ENCODE data around the gene ALOX15. TPM values are rescaled to one million over a fixed set of nuclear protein-coding genes. Genes with fewer than 3 reads are reported as not detected.

The ALOX15 gene
- total and polyA plus RNA-seq, 8 donors: 0.03 to 3.1 (median 1.2) TPM; not detected in 5

DNA sequence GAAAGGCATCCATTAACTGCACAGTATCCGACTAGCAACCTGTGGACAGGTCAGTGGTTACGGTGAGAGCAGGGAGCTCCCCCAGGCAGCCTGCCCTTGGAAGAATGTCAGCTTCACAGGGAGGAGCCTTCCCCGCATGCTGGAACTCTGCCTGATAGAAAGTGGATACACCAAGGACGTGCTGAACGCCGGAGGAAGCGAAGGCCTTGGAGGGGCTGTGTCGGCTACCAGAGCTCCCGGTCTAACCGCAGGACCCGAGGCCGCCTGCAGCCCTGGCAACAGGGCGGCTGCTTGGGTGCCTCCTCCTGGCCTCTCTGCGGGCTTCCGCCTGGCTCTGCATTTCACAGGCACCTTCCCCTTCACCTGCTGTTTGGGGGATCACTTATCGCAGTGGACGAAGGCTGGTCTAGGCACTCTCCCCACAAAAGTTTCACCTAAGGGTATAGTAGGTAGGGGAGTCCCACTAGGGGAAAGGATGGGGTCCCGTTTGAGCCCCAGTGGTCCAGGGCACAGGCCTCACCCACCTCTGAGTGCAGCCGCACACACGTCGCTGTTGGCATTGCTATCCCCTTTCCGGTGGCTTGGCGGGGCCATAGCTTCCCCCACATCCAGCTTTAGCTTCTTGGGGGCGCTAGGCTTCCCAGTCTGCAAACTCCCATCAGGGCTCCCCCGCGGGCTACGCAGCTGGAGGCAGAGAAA lies 32.7 kb upstream of the ALOX15 start:
- Histone ChIP-seq H3K27me3 (no peaks in the 10 kb centered on the region), H3K27ac (no peak overlapping the region), H3K4me3 (no peak overlapping the region), H3K4me1 (no peaks in the 10 kb centered on the region), H3K9me3 (no peaks in the 10 kb centered on the region), H3K36me3 (peaks cover 61 to 91% (median 88%) of the 10 kb centered on the region in 4 donors)
- DNase-seq: no peak
- 93 to 95% (median 94%) methylated on average over 24 to 27 of the region's 27 CpGs for WGBS, 5 donors
- TF ChIP-seq, protein P1, sequence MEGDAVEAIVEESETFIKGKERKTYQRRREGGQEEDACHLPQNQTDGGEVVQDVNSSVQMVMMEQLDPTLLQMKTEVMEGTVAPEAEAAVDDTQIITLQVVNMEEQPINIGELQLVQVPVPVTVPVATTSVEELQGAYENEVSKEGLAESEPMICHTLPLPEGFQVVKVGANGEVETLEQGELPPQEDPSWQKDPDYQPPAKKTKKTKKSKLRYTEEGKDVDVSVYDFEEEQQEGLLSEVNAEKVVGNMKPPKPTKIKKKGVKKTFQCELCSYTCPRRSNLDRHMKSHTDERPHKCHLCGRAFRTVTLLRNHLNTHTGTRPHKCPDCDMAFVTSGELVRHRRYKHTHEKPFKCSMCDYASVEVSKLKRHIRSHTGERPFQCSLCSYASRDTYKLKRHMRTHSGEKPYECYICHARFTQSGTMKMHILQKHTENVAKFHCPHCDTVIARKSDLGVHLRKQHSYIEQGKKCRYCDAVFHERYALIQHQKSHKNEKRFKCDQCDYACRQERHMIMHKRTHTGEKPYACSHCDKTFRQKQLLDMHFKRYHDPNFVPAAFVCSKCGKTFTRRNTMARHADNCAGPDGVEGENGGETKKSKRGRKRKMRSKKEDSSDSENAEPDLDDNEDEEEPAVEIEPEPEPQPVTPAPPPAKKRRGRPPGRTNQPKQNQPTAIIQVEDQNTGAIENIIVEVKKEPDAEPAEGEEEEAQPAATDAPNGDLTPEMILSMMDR (IDR thresholded peaks at IDR 0.05): no peak
- TF ChIP-seq POLR2AphosphoS5 (IDR thresholded peaks at IDR 0.05) (no peak), EP300 (IDR thresholded peaks at IDR 0.05) (no peak), POLR2A (IDR thresholded peaks at IDR 0.05) (no peak)
- intact Hi-C loops (cut with DNase I; ENCODE audit: low total_unique reads): no loop called here

DNA sequence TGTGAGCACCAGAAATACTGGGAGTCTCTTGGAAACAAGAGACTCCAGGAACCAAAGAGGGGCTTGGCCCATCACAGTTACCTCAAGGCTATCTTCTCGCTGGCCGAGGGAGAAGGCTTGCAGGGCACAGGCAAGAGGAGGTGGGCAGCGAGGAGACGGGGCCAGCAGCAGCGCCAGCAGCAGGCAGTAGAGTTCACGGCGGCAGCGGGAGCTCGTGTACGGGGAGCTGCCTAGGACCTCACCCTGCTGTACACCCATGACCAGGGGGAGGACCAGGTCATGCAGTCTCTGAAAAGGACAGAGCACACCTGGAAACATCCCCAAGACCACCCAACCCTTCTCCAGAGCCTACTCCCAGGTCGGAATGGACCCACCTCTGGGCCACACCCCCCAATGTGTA lies 31.7 kb upstream of the ALOX15 start:
- Histone ChIP-seq H3K36me3 (peaks cover 61 to 81% (median 79%) of the 10 kb centered on the region in 4 donors), H3K4me3 (no peak overlapping the region), H3K9me3 (no peaks in the 10 kb centered on the region), H3K27ac (no peak overlapping the region), H3K4me1 (no peaks in the 10 kb centered on the region), H3K27me3 (no peaks in the 10 kb centered on the region)
- 84 to 91% (median 89%) methylated on average over 6 to 11 of the region's 11 CpGs for WGBS, 5 donors
- intact Hi-C loops (cut with DNase I; ENCODE audit: low total_unique reads): no loop called here
- TF ChIP-seq POLR2AphosphoS5 (IDR thresholded peaks at IDR 0.05) (no peak), EP300 (IDR thresholded peaks at IDR 0.05) (no peak), POLR2A (IDR thresholded peaks at IDR 0.05) (no peak)
- TF ChIP-seq, protein P1 (IDR thresholded peaks at IDR 0.05): no peak
- DNase-seq: no peak

DNA sequence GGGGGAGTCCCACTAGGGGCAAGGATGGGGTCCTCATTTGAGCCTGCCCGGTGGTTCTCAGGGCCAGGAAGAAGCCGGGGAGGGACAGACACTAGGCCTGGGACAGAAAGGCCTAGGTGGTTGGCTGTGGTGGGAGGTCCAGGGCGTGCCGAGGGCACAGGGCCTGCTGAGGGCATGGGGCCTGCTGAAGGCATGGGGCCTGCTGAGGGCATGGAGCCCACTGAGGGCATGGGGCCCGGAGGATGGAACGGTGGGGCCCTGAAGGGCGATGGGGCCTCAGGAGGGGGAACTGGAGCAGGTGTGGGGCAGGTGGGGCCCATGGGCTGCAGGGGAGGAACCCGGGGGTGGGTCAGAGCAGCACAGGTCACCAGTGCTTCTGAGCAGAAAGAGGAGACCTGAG lies 31.3 kb upstream of the ALOX15 start:
- H3K27ac ChIP-seq: no peak overlapping the region
- H3K4me3 ChIP-seq: no peak overlapping the region
- TF ChIP-seq POLR2A (IDR thresholded peaks at IDR 0.05): no peak
- TF ChIP-seq, protein P1 (IDR thresholded peaks at IDR 0.05): no peak
- no peak for TF ChIP-seq EP300 (IDR thresholded peaks at IDR 0.05)
- no peak for TF ChIP-seq POLR2AphosphoS5 (IDR thresholded peaks at IDR 0.05)
- H3K36me3 ChIP-seq: peaks cover 61 to 77% (median 75%) of the 10 kb centered on the region in 4 donors
- no peaks in the 10 kb centered on the region for H3K9me3 ChIP-seq
- no peaks in the 10 kb centered on the region for H3K27me3 ChIP-seq
- 82 to 89% (median 86%) methylated on average over 6 to 8 of the region's 8 CpGs for WGBS, 5 donors
- intact Hi-C loops (cut with DNase I; ENCODE audit: low total_unique reads): no loop called here
- no peaks in the 10 kb centered on the region for H3K4me1 ChIP-seq
- no peak for DNase-seq

DNA sequence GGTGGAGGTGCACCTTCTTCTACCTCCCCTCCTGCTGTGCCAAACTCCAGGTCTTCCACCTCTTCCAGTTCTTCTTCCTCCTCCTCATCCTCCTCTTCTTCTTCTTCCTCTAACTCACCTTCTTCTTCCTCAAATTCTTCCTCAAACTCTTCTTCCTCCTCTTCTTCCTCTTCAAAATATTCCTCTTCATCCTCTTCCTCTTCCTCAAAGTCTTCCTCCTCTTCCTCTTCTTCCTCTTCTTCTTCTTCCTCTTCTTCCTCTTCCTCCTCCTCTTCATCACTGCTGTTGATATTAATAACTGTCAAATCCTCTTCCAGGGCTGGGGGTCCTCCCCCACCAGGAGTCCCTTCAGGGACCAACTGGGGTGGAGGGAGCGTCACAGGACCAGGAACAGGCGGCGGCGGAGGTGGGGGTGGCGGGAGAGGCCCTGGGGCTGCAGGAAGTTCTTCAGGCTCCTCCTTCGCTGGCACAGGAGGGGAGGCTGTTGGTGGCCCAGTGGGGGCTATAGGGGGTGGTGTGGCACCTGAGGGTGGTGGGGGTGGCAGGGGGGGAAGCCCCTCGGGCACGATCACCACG lies 30.7 kb upstream of the ALOX15 start:
- DNase-seq: no peak
- H3K4me3 ChIP-seq: no peak overlapping the region
- no peak overlapping the region for H3K27ac ChIP-seq
- H3K36me3 ChIP-seq: peaks cover 55 to 71% (median 69%) of the 10 kb centered on the region in 4 donors
- no peaks in the 10 kb centered on the region for H3K4me1 ChIP-seq
- TF ChIP-seq, protein P1 (IDR thresholded peaks at IDR 0.05): no peak
- 94 to 97% (median 95%) methylated on average over 6 to 9 of the region's 9 CpGs for WGBS, 5 donors
- intact Hi-C loops (cut with DNase I; ENCODE audit: low total_unique reads): no loop called here
- no peaks in the 10 kb centered on the region for H3K27me3 ChIP-seq
- H3K9me3 ChIP-seq: no peaks in the 10 kb centered on the region

All from stomach (tissue), 9 donors.